ENCODE results near the gene CDC40.
"Not testable (repeated sequence)": the region's sequence is repeated elsewhere in the genome, so short reads cannot be mapped to it uniquely, and the experiment has no call there.

The CDC40 gene

GRCh38 chr6:110201151-110201884 lies 21.1 kb downstream of the CDC40 start:
- no peak for FAIRE-seq
- DNase-seq (ENCODE audit: low spot score), result no peak

GRCh38 chr6:110207652-110208051 lies 27.4 kb downstream of the CDC40 start:
- no peak for DNase-seq (ENCODE audit: low spot score)
- FAIRE-seq, result no peak

GRCh38 chr6:110211753-110212152 lies 31.5 kb downstream of the CDC40 start:
- DNase-seq (ENCODE audit: low spot score) (no peak), FAIRE-seq (no peak)

- DNase-seq (ENCODE audit: low spot score) (no peak), FAIRE-seq (no peak)
These were observed 34.1 kb downstream of the CDC40 start for GRCh38 chr6:110214338-110214737.

GRCh38 chr6:110216140-110216539 lies 35.9 kb downstream of the CDC40 start:
- DNase-seq (ENCODE audit: low spot score), result no peak
- no peak for FAIRE-seq

- DNase-seq (ENCODE audit: low spot score) (no peak), FAIRE-seq (no peak)
These were observed 37.0 kb downstream of the CDC40 start for GRCh38 chr6:110217266-110217665.

GRCh38 chr6:110221738-110222137 lies 41.5 kb downstream of the CDC40 start:
- no peak for FAIRE-seq
- DNase-seq (ENCODE audit: low spot score), result no peak

- DNase-seq (ENCODE audit: low spot score), result no peak
- no peak for FAIRE-seq
These were observed 46.0 kb downstream of the CDC40 start for GRCh38 chr6:110226261-110226660.

- no peak for FAIRE-seq
- no peak for DNase-seq (ENCODE audit: low spot score)
These were observed 52.2 kb downstream of the CDC40 start for GRCh38 chr6:110232450-110232849.

GRCh38 chr6:110233770-110234374 lies 53.6 kb downstream of the CDC40 start:
- FAIRE-seq (no peak), DNase-seq (ENCODE audit: low spot score) (no peak)

GRCh38 chr6:110236007-110236406 lies 55.8 kb downstream of the CDC40 start:
- not testable (repeated sequence) for FAIRE-seq

GRCh38 chr6:110239526-110240274 lies 59.5 kb downstream of the CDC40 start:
- FAIRE-seq (no peak), DNase-seq (ENCODE audit: low spot score) (no peak)

More at GRCh38 chr6:110236007-110236406, 55.8 kb downstream of the CDC40 start:
- not testable (repeated sequence) for DNase-seq (ENCODE audit: low spot score)

- not testable (repeated sequence) for FAIRE-seq
These were observed 64.4 kb downstream of the CDC40 start for GRCh38 chr6:110244621-110245020.

GRCh38 chr6:110246378-110246777 lies 66.2 kb downstream of the CDC40 start:
- FAIRE-seq (no peak), DNase-seq (ENCODE audit: low spot score) (no peak)

More at GRCh38 chr6:110244621-110245020, 64.4 kb downstream of the CDC40 start:
- not testable (repeated sequence) for DNase-seq (ENCODE audit: low spot score)

GRCh38 chr6:110246900-110247546 lies 66.8 kb downstream of the CDC40 start:
- DNase-seq (ENCODE audit: low spot score), result no peak
- no peak for FAIRE-seq

- no peak for DNase-seq (ENCODE audit: low spot score)
- FAIRE-seq, result no peak
These were observed 69.8 kb downstream of the CDC40 start for GRCh38 chr6:110250058-110250457.

- no peak for FAIRE-seq
These were observed 70.6 kb downstream of the CDC40 start for GRCh38 chr6:110250838-110251237.

GRCh38 chr6:110255211-110255750 lies 75.1 kb downstream of the CDC40 start:
- DNase-seq (ENCODE audit: low spot score), result no peak
- FAIRE-seq, result no peak

More at GRCh38 chr6:110250838-110251237, 70.6 kb downstream of the CDC40 start:
- no peak for DNase-seq (ENCODE audit: low spot score)

GRCh38 chr6:110256366-110256765 lies 76.1 kb downstream of the CDC40 start:
- DNase-seq (ENCODE audit: low spot score), result no peak
- FAIRE-seq, result no peak

GRCh38 chr6:110265273-110265672 lies 85.0 kb downstream of the CDC40 start:
- no peak for DNase-seq (ENCODE audit: low spot score)
- no peak for FAIRE-seq

GRCh38 chr6:110266996-110267395 lies 86.8 kb downstream of the CDC40 start:
- DNase-seq (ENCODE audit: low spot score) (no peak), FAIRE-seq (no peak)
